Kasumi-1 (cell line): ENCODE results near the gene PSMD10.
A peak's percentile ranks its signal among the peaks of the same experiment; 100 is the strongest.

Source experiments
- DNase-seq, 2 experiments: peaks; one replicate each; lab custom pipeline; 2025; lab: John Stamatoyannopoulos, UW

Gene PSMD10

DNA sequence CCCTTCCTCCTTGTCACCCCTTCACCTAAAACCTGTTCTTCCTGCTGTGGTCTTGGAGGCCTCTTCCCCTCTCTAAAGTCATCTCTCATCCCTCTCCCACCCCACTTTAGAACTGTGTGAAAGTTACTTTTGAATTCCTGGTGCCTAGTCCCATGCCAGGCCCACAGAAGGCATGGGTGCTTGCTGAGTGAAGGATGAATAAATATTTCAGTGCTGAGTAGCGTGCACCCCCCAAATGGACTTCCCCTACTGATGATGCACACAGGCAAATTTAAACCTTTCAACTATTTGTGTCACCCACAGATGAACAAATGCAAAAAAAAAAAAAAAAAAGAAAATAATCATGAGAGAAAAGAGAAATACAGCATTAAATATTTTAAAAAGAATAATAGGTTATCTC is 19.8 kb downstream of the PSMD10 start:
- DNase-seq: no peak

DNA sequence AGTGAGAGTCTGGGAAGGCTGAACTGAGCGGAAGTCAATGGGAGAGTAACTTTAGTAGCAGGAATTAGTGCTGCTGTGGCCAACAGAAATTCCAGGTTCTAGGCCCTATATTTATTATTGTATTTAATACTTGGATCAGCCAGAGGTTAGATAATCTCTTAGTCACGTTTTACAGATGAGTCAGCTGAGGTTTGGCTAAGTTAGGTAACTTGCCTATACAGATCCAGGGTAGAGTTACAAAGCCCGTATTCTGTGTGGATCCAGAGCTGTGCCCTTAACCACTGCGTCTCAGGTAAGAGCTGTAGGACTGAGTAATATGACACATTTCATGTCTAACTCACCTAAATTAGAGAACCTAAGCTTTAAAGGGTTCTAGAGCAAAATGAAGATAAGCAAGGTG is 20.5 kb downstream of the PSMD10 start:
- no peak for DNase-seq

DNA sequence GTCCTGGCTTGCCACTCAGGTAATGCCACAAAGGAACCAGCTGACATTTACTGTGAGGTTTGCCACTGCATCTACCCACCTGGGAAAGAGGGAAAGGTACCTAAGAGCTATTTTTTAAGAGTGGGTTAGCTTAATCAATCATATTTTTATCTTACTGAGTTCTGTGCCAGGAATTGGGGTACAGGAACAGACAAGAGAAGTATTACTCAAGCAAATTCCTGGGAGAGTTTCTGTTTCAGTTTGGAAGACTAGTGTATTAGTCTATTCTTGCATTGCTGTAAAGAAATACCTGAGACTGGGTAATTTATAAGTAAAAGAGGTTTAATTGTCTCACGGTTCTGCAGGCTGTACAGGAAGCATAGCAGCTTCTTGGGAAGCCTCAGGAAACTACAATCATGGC is 23.2 kb downstream of the PSMD10 start:
- no peak for DNase-seq

DNA sequence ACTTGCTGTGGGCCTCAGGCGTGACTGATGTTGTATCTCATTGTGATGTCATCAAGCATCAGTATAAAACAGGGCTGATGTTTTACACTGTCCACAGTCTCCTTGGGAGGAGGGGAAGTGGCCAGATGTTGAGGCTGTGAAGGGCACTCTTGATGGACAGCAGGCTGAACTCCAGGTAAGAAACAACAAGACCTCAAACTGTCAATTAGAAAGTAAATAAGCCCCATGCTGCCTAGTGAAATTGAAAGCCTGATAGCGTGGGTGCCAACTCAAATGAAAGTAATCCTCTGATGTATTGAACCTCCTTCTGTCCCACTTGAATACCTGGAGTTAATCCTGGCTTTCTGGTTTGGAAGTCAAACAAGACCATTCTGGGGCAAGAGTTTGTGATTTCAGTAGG is 26.7 kb downstream of the PSMD10 start:
- DNase-seq: no peak

- no peak for DNase-seq
Observed at GRCh38 chrX:108064001-108064400, 27.3 kb downstream of the PSMD10 start.

DNA sequence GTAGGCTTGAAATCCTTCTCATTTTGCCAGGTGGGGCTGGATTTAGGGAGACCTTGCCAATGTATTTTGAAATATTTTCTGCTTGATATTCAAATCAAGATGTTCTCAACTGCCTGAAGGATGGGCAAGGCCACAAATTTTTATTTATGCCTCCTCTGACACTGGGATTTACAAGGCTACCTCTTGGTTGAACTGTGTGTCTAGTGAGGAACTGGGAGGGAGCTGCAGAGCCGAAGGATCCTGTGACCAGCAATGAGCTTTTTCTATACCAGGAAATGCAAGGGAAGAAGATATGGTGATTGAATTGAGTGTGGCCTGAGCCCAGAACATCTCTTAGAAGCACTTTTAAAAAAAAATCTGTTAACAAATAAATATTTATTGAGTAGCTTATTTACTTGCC is 31.5 kb downstream of the PSMD10 start:
- DNase-seq: no peak

DNA sequence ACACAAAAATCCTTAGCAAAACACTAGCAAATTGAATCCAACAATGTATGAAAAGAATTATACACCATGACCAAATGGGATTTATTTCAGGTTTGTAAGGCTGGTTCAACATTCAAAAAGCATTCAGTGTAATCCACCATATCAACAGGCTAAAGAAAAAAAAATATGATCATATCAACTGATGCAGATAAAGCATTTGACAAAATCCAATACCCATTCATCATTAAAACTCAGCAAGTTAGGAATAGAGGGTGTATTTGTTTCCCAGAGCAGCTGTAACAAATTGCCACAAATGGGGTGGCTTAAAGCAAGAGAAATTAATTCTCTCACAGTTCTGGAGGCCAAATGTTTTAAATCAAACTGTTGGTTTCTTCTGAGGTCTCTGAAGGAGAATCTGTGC is 35.8 kb downstream of the PSMD10 start:
- DNase-seq: no peak

DNA sequence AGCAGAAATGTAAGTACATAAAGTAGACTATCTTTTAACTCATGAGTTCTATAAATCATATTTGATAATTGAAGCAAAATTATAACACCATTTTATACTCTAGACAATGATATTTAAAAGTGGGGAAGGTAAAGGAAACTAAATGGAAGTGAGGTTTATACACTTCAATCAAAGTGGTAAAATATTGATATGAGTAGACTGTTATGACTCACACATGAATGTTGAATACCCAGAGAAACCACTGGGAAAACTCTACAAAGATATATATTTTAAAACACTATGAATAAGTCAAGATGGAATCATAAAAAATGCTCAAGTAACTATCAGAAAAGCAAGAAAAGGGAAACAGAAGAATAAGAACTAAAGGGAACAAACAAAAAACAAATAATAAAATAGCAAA is 38.1 kb downstream of the PSMD10 start:
- DNase-seq: no peak

- DNase-seq: no peak
Observed at GRCh38 chrX:108049649-108050048, 41.7 kb downstream of the PSMD10 start.

DNA sequence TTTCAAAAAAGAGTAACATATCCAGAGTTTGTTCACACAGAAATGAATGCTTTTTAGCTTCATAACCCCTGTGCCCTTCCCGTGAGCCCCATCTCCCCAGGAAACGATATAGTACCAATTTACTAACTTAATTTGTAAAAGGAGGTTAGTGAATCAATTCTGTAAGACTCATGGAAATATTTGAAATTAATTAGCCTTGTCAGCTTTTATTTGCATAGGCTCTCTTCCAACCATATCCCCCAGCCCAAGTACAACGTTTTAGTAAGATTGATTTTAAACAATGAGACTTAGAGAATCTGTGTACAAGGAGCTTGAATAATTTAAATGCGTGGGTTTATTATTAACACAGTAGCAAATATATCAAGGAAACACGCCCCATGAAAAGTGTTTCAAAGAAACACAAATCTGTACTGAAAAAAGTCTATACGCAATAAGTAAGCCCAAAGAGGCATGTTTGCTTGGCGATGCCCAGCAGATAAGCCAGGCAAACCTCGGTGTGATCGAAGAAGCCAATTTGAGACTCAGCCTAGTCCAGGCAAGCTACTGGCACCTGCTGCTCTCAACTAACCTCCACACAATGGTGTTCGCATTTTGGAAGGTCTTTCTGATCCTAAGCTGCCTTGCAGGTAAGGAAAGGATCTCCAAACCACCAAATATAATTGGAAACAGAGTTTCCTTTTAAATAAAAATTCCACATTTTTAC is 46.6 kb downstream of the PSMD10 start, which contains the start of gene VSIG1:
Gene VSIG1, plus strand, starts transcription at position 512 of the 703 bp plus-strand sequence. Its CDS starts 66 bp downstream, at position 578.
- DNase-seq: no peak

GRCh38 chrX:108036298-108036973 is 54.9 kb downstream of the PSMD10 start:
- DNase-seq: peak in 1 of 2 experiments; percentile 2

DNA sequence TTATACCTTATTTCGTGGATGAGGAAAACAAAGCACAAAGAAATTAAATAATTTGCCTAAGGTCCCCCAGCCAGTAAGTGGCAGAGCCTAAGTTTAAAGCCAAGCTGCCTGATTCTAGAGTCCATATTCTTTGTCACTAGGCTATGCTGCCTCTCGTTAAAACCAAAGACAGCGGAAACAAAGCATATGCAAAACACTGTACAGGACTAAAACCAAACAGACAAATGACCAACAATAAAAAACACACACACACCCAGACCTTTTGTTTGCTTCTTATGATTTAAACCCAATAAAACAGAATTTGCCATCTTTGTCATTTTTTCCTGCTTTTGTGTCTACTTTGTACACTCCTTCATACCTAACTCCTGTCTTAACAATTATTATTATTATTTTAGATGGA is 56.6 kb downstream of the PSMD10 start:
- DNase-seq: no peak
